GM18511 (cell line): Measurements from ENCODE around the gene HK2.
A peak's percentile ranks its signal among the peaks of the same experiment; 100 is the strongest.
"Not testable (repeated sequence)": the region's sequence is repeated elsewhere in the genome, so short reads cannot be mapped to it uniquely, and the experiment has no call there.

ENCODE experiments used
- ATAC-seq: cut with Tn5 transposase; IDR thresholded peaks from one replicate; pipeline ENCODE4 v1.9.1; 2021; ENCODE audit warnings: mild to moderate bottlenecking, moderate library complexity; ENCODE audit not compliant: unreplicated experiment

Gene HK2

DNA sequence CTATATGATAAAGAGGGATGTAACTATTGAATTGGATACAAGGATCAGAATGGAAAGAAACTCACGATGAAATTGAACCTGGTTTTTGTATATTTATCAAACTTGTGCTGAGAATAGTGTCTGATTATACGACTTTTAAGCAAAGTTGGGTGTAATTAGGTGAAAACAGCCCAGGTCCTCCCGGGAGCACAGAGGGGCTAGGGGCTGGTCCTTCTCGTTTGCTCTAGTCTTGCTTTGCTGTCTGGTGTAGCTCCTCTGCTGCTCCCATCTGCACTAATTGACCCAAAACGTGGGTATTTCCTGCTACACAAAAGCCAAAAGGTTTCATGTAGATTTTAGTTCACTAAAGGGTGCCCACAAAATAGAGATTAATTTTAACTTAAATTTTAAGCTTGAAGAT lies 58.7 kb downstream of the HK2 start:
- ATAC-seq: no peak

DNA sequence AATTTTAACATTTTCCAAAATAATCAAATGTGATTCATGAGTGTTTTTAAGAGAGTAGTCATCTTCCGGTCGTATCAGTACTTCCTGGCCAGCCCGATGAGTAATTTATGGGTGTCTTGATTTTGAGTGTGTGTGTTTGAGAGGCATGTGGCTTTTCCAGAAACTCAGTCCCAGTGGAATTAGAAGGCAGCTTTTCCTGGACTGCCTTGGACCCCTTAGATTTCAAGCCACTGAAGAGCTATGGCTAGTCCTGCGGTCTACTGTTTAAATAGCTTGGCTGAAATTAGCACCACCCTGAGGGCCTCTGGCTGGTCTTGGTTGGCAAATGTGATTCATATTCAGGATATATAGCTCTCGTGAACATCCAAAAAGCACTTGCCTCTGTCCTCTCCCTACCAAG lies 59.4 kb downstream of the HK2 start:
- ATAC-seq: no peak

DNA sequence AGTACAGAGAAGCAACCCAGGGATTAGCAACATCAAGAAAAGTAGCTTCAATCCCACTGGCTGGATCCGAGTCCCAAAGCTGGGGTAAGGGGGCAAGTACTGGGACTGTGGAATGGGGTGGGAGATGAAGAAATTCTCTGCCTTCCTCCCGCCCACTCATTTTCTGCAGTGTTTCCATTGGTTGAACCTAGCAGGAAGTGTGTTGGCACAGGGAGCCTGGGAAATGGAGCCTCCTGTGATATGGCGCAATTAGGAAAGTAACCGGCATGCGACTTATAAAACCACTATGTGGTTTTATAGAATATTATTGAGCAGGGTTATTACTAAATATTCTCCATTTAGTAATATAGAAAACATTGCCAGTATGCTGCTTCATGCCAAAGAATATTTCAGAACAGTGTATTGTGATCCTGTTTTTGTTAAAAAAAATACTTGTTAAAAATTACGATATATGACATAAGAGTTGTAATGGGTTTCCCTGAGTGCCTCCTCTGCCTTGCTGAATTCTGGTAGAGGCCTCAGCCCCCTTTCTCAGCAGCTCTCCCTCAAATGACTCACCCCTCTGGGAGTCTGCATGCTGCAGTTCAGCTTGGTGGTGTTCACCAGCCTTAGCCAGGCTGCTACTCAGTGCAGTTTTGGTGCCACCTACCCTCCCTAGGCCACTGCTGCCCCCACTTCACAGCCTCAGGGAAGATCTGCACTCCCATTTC lies 60.5 kb downstream of the HK2 start:
- no peak for ATAC-seq

DNA sequence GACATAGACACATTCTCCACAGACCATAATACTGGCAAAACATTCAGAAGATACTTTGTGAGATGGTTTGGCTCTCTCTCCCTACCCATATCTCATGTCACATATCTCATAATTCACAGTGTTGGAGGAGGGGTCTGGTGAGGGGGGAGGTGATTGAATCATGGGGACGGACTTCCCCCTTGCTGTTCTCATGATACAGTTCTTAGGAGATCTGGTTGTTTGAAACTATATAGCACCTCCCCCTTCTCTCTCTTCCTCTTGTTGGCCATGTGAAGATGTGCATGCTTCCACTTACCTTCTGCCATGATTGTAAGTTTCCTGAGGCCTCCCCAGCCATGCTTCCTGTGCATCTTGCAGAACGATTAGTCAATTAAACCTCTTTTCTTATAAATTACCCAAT lies 61.1 kb downstream of the HK2 start:
- no peak for ATAC-seq

DNA sequence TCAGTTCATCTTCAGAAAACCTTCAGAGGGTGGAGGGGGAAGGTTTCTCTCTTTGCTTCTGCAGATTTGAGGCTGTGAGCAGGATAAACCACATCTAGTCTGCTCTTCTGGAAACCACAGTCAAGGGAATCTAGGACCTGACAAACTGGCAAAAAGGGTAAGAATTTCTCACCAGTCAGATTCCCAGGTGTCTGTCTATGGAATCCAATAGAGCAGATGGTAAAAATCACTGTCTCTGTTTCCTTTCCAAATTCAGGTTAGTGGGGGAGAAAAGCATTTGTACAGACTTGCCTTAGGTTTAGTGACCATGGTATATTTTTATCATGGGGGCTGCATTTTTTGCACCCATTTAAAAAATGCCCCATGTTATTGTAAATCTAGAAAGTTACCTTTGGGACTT lies 62.3 kb downstream of the HK2 start:
- ATAC-seq: no peak

DNA sequence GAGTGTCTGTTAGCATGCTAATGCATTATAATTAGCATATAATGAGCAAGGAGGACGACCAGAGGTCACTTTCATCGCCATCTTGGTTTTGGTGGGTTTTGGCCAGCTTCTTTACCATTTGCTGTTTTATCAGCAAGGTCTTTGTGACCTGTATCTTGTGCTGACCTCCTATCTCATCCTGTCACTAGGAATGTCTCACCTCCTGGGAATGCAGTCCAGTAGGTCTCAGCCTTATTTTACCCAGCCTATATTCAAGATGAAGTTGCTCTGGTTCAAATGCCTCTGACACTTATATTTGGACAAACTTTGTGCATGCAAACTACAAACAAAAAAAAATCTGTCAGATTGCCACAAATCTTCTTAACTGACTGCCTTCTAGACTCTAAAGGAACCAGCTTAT lies 66.3 kb downstream of the HK2 start:
- ATAC-seq: not testable (repeated sequence)

DNA sequence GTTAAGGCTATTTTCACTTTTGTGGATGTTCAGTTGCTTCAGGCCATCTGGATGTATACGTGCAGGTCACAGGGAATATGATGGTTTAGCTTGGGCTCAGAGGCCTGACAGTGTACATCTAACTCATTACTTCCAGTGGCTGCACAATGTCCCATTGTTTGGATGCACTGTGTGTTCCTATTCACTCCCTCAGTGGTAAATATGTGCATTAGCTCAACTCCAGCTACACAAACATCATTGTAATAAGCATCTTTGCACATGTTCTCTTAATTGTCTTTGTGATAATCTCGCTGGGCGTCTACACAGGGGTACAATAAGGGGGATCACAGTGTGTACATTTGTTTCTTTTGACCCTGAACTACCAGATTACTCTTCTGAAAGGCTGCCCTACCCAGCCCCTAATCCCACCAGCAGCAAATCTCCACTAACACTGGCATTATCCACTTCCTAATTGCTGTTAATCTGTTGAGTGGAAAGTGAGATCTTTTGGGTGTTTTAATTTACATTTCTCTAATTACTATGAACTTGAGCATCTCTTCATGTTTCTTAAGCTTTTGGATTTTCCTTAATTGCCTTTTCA lies 68.4 kb downstream of the HK2 start:
- no peak for ATAC-seq

DNA sequence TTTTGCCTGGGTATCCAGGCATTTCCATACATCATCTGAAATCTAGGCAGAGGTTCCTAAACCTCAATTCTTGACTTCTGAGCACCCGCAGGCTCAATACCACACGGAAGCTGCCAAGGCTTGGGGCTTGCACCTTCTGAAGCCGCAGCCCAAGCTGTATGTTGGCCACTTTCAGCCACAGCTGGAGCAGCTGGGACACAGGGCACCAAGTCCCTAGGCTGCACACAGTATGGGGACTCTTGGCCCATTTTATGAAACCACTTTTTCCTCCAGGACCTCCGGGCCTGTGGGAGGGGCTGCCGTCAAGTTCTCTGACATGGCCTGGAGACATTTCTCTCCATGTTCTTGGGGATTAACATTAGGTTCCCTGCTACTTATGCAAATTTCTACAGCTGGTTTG lies 72.5 kb downstream of the HK2 start:
- no peak for ATAC-seq

DNA sequence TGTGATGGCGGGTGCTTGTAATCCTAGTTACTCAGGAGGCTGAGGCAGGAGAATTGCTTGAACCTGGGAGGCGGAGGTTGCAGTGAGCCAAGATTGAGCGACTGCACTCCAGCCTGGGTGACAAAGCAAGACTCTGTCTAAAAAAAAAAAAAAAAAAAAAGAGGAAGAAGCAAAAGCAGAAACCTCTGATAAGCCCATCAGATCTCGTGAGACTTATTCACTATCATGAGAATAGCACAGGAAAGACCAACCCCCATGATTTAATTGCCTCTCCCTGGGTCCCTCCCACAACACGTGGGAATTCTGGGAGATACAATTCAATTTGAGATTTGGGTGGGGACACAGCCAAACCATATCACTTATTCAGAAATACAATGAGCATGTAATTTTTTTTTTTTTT lies 73.6 kb downstream of the HK2 start:
- not testable (repeated sequence) for ATAC-seq

DNA sequence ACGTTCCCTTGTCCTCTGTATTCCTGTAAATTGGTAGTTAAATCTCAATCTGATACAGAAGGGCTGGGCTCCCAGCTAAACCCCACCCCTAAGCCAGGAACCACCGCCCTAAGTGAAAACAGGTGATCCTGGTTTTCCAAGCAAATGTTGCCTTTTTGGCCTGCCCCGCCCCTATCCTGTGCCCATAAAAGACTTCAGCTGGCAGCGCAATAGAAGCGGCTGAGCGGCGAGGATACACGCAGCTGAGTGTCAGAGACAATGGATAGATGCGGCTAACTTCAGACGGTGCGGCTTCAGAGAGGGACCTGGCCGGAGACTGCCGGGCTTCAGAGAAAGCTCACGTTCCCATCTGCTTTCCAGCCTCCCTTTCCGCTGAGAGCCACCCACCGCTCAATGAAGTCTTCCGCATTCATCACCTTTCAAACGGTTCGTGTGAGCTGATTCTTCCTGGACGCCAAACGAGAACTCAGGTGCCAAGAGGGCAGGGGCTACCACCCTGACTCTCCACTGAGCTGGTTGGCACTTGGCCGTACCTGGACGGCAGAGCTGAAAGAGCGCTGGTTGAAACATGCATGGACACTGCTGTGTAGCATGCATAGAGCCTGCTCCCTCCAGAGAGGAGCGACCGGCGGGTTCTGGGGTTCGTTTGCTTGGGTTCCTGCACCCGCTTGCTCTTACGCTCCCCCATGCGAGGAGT lies 75.0 kb downstream of the HK2 start:
- no peak for ATAC-seq

DNA sequence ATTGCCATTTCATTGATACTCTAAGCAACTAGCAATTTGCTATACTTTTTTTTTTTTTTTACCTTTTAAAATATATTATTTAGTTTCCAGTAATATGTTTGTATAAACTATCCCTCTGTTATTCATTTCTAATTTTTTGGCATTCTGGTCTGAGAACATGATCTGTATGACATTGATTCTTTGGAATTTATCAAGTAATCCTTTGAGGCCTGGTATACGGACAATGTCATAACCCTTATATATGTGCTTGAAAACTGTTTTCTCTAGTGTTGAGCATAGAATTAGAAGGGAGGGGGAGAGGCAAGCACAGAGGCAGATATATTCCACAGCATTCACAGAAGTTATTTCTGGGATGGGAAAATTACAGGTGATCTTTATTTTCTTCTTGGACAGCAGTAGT lies 76.3 kb downstream of the HK2 start:
- no peak for ATAC-seq

DNA sequence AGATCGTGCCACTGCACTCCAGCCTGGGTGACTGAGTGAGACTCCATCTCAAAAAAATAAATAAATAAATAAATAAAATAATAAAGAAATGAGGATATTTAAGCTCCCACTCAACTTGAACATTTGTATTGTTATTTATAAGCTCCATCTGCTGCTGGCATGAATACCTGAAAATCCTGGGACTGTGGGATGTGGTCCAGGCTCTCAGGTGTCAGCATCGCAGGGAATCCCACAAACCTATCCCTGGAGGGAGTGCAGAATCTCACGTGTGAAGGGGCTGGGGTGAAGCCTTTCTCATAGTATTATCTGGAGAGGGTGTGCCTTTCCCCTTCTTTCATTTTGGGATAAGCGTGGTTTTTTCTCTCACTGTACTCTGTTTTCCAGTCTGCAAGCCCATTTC lies 77.1 kb downstream of the HK2 start:
- ATAC-seq: no peak

DNA sequence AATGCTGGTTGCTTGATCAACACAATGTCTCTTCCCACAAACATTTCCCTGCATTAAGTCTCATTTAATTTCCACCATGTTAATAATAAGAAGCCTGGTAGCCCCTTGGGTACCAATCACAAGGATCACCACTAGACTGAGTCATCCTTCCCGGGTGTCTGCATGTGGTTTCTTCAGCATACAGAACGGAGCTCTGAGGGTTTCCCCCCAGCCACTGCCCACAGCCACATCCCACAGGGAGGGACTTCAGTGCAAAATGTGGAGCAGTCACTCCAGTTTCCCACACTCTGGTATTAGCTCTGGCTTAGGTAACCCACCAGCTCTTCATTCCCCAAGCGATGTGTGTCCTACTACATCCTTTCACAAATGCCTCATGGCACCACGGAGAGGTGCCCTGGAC lies 81.8 kb downstream of the HK2 start:
- no peak for ATAC-seq

DNA sequence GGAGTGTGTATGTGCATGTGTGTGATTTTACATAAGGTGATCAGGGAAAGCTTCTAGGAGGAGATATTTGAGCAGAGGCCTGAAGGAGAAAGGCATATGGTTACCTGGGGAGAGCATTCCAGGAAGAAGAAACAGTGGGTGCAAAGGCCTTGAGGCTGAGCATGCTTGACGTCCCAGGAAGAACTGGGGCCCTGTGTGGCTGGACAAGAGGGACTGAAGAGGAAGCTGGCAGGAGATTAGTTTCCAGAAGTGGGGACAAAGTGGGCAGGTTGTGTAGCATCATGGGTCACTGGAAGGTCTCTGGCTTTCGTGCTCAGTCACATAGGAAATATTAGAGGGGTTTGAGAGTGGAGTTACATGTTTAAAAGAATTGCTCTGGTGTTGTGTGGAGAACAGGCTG lies 82.5 kb downstream of the HK2 start:
- no peak for ATAC-seq

DNA sequence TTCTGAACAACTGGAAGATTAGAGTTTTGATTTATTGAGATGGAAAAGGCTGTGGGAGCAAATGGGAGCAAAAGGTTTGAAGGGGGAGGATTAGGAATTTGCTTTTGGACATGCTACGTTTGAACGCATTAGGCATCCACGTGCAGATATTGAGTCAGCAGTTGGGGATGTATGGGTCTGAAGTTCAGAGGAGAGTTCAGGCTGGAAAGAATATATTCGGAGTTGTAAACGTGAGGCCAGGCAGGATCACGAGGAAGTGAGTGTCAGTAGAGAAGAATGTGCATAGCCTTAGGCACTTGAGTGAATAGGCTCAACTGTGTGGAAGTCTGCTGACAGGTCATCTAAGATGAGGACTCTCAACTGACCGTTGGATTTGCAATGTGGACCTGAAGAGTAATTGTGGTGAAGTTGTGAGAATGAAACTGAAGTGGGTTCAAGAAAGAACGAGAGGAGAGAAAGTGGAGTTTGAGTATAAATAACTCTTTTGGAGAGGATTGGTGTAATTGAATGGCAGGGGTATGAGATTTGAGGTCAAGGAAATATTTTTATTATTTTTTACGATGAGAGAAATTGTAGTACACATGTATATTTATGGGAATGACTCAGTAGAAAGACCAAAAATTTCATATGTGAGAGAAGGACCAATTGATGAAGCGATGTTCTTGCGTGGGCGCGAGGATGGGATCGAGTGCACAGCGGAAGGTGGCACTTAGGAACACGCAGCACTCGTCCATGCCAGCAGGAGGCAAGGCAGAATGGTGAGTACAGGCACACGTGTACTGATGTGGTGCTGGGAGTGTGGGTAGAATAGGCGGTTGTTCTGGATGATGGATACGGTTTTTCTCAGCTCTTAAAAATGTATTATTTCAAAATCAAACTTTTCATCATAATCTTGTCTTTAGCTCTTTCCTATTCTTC lies 84.0 kb downstream of the HK2 start:
- no peak for ATAC-seq

DNA sequence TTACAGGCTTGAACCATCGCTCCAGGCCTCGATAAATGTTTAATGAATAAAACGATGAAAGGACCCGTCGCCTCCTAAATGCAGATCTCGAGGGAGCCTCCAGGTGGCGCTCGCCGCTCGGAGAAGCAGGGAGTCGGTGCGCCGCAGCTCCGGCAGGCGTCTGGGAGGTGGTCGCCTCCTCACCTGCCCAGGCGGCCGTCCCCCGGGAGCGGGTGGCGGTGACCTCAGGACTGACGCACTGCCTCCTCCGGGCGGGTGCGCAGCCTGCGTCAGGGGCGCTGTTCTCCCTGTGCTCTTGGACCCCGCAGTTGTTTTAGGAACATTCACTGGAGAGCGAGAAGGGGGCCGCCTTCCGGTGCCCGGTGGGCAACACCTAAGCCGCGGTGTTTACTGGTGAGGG lies 85.9 kb downstream of the HK2 start:
- peak; percentile 57 for ATAC-seq

DNA sequence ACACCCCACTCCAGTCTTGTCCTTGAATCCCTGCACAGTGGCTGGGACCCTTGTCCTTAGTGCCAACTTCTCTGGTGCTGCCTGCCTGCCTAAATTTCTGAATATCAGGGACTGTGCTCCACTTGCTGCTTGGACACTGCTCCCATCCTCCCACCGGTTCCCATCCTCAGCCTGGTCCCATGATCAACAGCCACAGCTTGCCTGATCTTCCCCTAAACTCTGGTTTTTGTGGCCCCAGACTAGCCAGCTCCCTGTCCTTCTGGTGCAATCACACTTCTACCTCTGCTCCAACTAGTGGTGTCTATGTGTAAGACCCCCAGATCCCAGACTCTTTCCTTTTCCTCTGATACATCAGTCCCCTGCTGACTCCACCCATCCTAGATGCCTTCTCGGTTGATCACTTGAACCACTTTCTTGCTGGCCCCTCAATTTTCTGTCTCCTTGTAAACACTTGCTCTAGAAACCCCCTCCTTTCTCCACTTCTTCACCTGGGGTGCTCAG lies 87.4 kb downstream of the HK2 start:
- ATAC-seq: no peak

DNA sequence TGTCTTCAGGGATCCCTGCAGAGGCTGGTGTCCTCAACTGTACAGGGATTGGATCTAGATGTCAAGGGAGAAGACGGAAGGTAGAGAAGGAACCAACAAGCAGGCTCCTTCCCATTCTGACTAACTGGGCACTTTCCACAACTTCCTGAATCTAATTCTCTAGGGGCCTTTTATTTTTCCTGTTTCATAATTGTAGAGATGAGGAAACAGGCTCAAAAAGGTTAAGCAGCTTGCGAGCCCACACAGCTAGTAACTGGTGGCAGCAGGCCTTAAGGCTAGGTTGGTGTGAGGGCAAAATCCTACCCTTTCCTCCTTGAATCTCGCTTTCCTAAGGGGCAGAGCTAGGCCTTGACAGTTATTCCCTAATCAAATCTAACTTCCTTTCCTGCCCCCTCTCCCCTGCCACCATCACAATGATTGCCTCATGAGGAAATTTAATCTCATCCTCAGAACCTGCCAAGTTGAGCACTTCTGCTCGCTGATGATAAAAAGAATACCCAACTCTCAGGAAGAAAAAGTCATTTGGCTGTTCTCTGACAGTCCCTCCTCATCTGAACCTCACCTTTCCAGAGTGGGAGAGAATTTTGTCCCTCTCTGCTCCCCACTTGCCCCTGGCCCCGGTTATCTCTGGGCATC lies 88.8 kb downstream of the HK2 start:
- no peak for ATAC-seq

DNA sequence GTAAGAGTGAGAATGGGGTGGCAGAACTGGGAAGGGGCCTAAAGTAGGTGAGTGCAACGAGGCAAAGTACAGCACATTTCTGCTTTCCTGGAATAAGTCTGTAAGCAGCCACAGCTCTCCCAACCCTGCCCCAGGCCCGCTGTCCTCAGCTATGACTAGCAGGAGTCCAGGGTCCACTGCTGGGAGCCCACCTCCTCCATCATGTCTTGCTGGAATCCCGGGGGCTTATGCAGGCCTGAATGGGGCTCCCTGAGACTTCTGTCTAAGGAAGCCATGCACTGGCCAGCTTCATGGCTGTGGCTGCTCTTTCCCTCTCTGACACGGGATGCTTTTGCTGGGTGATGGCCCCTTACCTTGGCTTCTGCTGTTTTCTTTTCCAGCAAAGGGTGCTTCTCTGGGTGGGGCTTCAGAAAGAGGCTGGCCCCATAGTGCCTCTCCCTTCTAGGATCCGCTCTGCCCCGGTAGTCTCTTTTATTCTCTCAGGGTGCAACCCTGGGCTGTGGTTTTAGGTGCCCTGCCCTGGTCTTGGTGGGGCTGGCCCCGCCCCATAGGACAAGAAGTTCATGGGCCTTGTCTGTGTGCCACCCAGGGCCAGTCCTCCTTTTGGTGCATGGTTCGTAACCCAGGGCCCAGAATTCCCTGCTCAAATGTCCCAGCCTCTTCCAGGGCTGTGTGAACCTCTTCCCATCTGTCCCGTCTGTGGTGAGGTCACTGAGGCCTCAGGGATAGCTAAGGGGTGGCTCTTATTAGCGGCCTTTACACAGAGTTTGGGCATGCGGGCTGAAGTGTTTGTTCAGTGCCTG lies 90.7 kb downstream of the HK2 start:
- no peak for ATAC-seq

DNA sequence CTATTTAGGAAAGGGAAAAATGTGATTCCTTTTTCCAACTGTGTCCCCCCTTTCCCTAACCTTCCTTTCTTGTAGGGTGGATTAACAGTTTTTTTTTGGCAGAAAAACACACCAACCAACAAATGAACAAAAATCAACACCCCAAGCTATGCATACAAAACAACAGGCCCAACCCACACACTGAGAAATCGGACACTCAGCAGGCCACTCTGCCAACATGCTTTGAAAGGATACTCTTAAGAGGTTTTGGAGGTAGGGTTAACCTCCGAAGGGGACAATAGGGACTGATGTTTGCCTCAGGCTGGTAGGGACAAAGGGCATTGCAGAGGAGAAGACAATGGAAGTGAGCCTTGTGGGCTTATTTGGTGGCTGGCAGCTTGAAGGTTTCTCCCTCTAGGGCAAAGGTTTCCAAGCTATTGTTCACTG lies 91.4 kb downstream of the HK2 start:
- no peak for ATAC-seq
